ENCODE results near the gene PRG3. TPM values are rescaled to one million over a fixed set of nuclear protein-coding genes. Genes with fewer than 3 reads are reported as not detected.
A peak's percentile ranks its signal among the peaks of the same experiment; 100 is the strongest.

Gene PRG3
- polyA plus RNA-seq, 3 donors = not detected

- peaks cover 2 to 6% (median 5%) of the 10 kb centered on the region in 3 donors for H3K27me3 Mint-ChIP-seq (ENCODE audit: low read depth in 3 of 3)
- Histone ChIP-seq H3K27me3 (ENCODE audit: control insufficient read depth in 2 of 2, insufficient read depth in 2 of 2, low read length in 2 of 2) (no peaks in the 10 kb centered on the region), H3K4me1 (ENCODE audit: control insufficient read depth in 1 of 2, insufficient read depth in 2 of 2, low read length in 2 of 2) (peaks cover 7 to 8% of the 10 kb centered on the region in 2 donors), H3K9ac (ENCODE audit: insufficient read depth, low read length, poor library complexity, severe bottlenecking) (no peak overlapping the region), H4K20me1 (ENCODE audit: insufficient read depth, low read length) (no peaks in the 10 kb centered on the region), H3K4me2 (replicated peaks; ENCODE audit: extremely low read depth, low read length, poor library complexity, severe bottlenecking) (no peak overlapping the region), H2AFZ (ENCODE audit: insufficient read depth, low read depth, low read length, poor library complexity, severe bottlenecking) (no peak overlapping the region), H3K9me3 (replicated peaks in 1 of 2; ENCODE audit: control insufficient read depth in 1 of 2, insufficient read depth in 1 of 2, low read length in 2 of 2) (no peaks in the 10 kb centered on the region), H3K79me2 (ENCODE audit: insufficient read depth, low read length) (no peaks in the 10 kb centered on the region), H3K27ac (ENCODE audit: low read depth in 1 of 2, low read length in 2 of 2) (no peak overlapping the region), H3K36me3 (replicated peaks in 1 of 2; ENCODE audit: control insufficient read depth in 1 of 2, insufficient read depth in 2 of 2, low read length in 2 of 2) (no peaks in the 10 kb centered on the region), H3K4me3 (replicated peaks in 1 of 3; ENCODE audit: low read depth in 2 of 3, low read length in 3 of 3) (no peak overlapping the region)
- peaks cover 8% of the 10 kb centered on the region for H3K4me1 Mint-ChIP-seq
- peaks cover 0 to 10% (median 0%) of the 10 kb centered on the region in 7 donors for H3K9me3 Mint-ChIP-seq
- no peaks in the 10 kb centered on the region for H3K36me3 Mint-ChIP-seq
- TF ChIP-seq CTCF (IDR thresholded peaks at IDR 0.05) = no peak
- peak in 2 of 3 donors; percentile 4 to 20 for DNase-seq
- peak overlapping the region in 2 of 7 donors; percentile 1 to 13 for H3K27ac Mint-ChIP-seq
- H3K4me3 Mint-ChIP-seq = no peak overlapping the region
- intact Hi-C loops (cut with micrococcal nuclease) = no loop called here
- WGBS (ENCODE audit: insufficient coverage) = 42% methylated on average over 11 of the region's 19 CpGs
These were observed 12.7 kb downstream of the PRG3 start for GRCh38 chr11:57368106-57368844.

- Histone ChIP-seq H3K27me3 (ENCODE audit: control insufficient read depth in 2 of 2, insufficient read depth in 2 of 2, low read length in 2 of 2) (no peaks in the 10 kb centered on the region), H3K4me3 (replicated peaks in 1 of 3; ENCODE audit: low read depth in 2 of 3, low read length in 3 of 3) (no peak overlapping the region), H3K4me2 (replicated peaks; ENCODE audit: extremely low read depth, low read length, poor library complexity, severe bottlenecking) (no peak overlapping the region), H3K9me3 (replicated peaks in 1 of 2; ENCODE audit: control insufficient read depth in 1 of 2, insufficient read depth in 1 of 2, low read length in 2 of 2) (no peaks in the 10 kb centered on the region), H3K36me3 (replicated peaks in 1 of 2; ENCODE audit: control insufficient read depth in 1 of 2, insufficient read depth in 2 of 2, low read length in 2 of 2) (no peaks in the 10 kb centered on the region), H4K20me1 (ENCODE audit: insufficient read depth, low read length) (no peaks in the 10 kb centered on the region), H3K4me1 (ENCODE audit: control insufficient read depth in 1 of 2, insufficient read depth in 2 of 2, low read length in 2 of 2) (peaks cover 7 to 8% of the 10 kb centered on the region in 2 donors), H3K27ac (ENCODE audit: low read depth in 1 of 2, low read length in 2 of 2) (no peak overlapping the region), H3K79me2 (ENCODE audit: insufficient read depth, low read length) (no peaks in the 10 kb centered on the region), H3K9ac (ENCODE audit: insufficient read depth, low read length, poor library complexity, severe bottlenecking) (no peak overlapping the region), H2AFZ (ENCODE audit: insufficient read depth, low read depth, low read length, poor library complexity, severe bottlenecking) (no peak overlapping the region)
- no peak for DNase-seq
- Mint-ChIP-seq H3K9me3 (peaks cover 0 to 12% (median 0%) of the 10 kb centered on the region in 7 donors), H3K4me1 (peaks cover 8% of the 10 kb centered on the region), H3K4me3 (no peak overlapping the region), H3K27me3 (ENCODE audit: low read depth in 3 of 3) (peaks cover 2 to 6% (median 5%) of the 10 kb centered on the region in 3 donors), H3K36me3 (no peaks in the 10 kb centered on the region), H3K27ac (peak overlapping the region in 1 of 7 donors; percentile 52)
- intact Hi-C loops (cut with micrococcal nuclease) = no loop called here
- WGBS (ENCODE audit: insufficient coverage) = 95% methylated on average over 6 of the region's 9 CpGs
- no peak for TF ChIP-seq CTCF (IDR thresholded peaks at IDR 0.05)
These were observed 15.9 kb downstream of the PRG3 start for GRCh38 chr11:57364851-57365660.

Measured in CD14-positive monocyte (primary cell).